GM21367 (cell line): Measurements from ENCODE around the gene ALKBH5.
"Not testable (repeated sequence)": the region's sequence is repeated elsewhere in the genome, so short reads cannot be mapped to it uniquely, and the experiment has no call there.

ENCODE experiments used
- ATAC-seq: cut with Tn5 transposase; IDR thresholded peaks from one replicate; pipeline ENCODE4 v1.9.1; 2021; ENCODE audit not compliant: unreplicated experiment

Gene ALKBH5

GRCh38 chr17:18216906-18217305, 33.3 kb downstream of the ALKBH5 start:
- not testable (repeated sequence) for ATAC-seq

- no peak for ATAC-seq
Measured at GRCh38 chr17:18217412-18218015, 33.9 kb downstream of the ALKBH5 start.

GRCh38 chr17:18218756-18219415, 35.3 kb downstream of the ALKBH5 start:
- no peak for ATAC-seq

- ATAC-seq, result no peak
Measured at GRCh38 chr17:18224053-18224386, 40.4 kb downstream of the ALKBH5 start.

- no peak for ATAC-seq
Measured at GRCh38 chr17:18224387-18225120, 40.9 kb downstream of the ALKBH5 start.

- ATAC-seq, result peak; percentile 77
Measured at GRCh38 chr17:18225121-18225641, 41.6 kb downstream of the ALKBH5 start, which contains the start of gene LLGL1. Gene LLGL1 (plus strand): TSS chr17:18225635. CDS start chr17:18225683, 48 bp downstream.

GRCh38 chr17:18225642-18226283, 42.1 kb downstream of the ALKBH5 start:
- peak; percentile 6 for ATAC-seq

- ATAC-seq, result no peak
Measured at GRCh38 chr17:18226284-18226945, 42.8 kb downstream of the ALKBH5 start.

- no peak for ATAC-seq
Measured at GRCh38 chr17:18227635-18228034, 44.0 kb downstream of the ALKBH5 start.

GRCh38 chr17:18228176-18228682, 44.6 kb downstream of the ALKBH5 start:
- no peak for ATAC-seq

GRCh38 chr17:18229254-18229653, 45.6 kb downstream of the ALKBH5 start:
- no peak for ATAC-seq

- no peak for ATAC-seq
Measured at GRCh38 chr17:18229771-18230170, 46.1 kb downstream of the ALKBH5 start.

GRCh38 chr17:18230288-18231141, 46.9 kb downstream of the ALKBH5 start:
- ATAC-seq, result no peak

- ATAC-seq, result no peak
Measured at GRCh38 chr17:18231164-18231563, 47.5 kb downstream of the ALKBH5 start.

GRCh38 chr17:18233803-18234518, 50.3 kb downstream of the ALKBH5 start:
- no peak for ATAC-seq

GRCh38 chr17:18234853-18235380, 51.3 kb downstream of the ALKBH5 start:
- no peak for ATAC-seq

- no peak for ATAC-seq
Measured at GRCh38 chr17:18235743-18236256, 52.2 kb downstream of the ALKBH5 start.

- ATAC-seq, result no peak
Measured at GRCh38 chr17:18236494-18236893, 52.9 kb downstream of the ALKBH5 start.

- ATAC-seq, result no peak
Measured at GRCh38 chr17:18237461-18237860, 53.8 kb downstream of the ALKBH5 start.
